ENCODE results near the gene MORN4.
"Not testable (repeated sequence)": the region's sequence is repeated elsewhere in the genome, so short reads cannot be mapped to it uniquely, and the experiment has no call there.

The MORN4 gene

GRCh38 chr10:97640868-97641811, 7.8 kb upstream of the MORN4 start:
- no peak for DNase-seq

GRCh38 chr10:97640174-97640867, 7.0 kb upstream of the MORN4 start, which contains the start of gene PI4K2A:
Gene PI4K2A (plus strand): TSS chr10:97640671. CDS start chr10:97640743, 72 bp downstream.
- DNase-seq = peak; percentile 92

- DNase-seq = not testable (repeated sequence)
Observed at GRCh38 chr10:97639090-97639489, 5.8 kb upstream of the MORN4 start.

GRCh38 chr10:97635577-97635976, 2.3 kb upstream of the MORN4 start:
- DNase-seq = no peak

GRCh38 chr10:97633921-97634320, 621 bp upstream of the MORN4 start:
- DNase-seq = no peak

- DNase-seq = no peak
Observed at GRCh38 chr10:97631098-97631497, 2.2 kb downstream of the MORN4 start.

GRCh38 chr10:97629289-97629688, 4.0 kb downstream of the MORN4 start:
- DNase-seq = no peak

GRCh38 chr10:97628228-97628627, 5.1 kb downstream of the MORN4 start:
- DNase-seq = no peak

GRCh38 chr10:97627731-97628130, 5.6 kb downstream of the MORN4 start:
- no peak for DNase-seq

- DNase-seq = no peak
Observed at GRCh38 chr10:97623277-97623676, 10.0 kb downstream of the MORN4 start.

GRCh38 chr10:97618733-97619132, 14.6 kb downstream of the MORN4 start:
- DNase-seq = no peak

GRCh38 chr10:97618285-97618684, 15.0 kb downstream of the MORN4 start:
- no peak for DNase-seq

GRCh38 chr10:97612386-97612785, 20.9 kb downstream of the MORN4 start:
- DNase-seq = peak; percentile 2

GRCh38 chr10:97611473-97611872, 21.8 kb downstream of the MORN4 start:
- DNase-seq = no peak

GRCh38 chr10:97608991-97609561, 24.2 kb downstream of the MORN4 start:
- no peak for DNase-seq

- no peak for DNase-seq
Observed at GRCh38 chr10:97607095-97607636, 26.1 kb downstream of the MORN4 start.

- no peak for DNase-seq
Observed at GRCh38 chr10:97601268-97602215, 31.8 kb downstream of the MORN4 start.

- no peak for DNase-seq
Observed at GRCh38 chr10:97600616-97601015, 32.7 kb downstream of the MORN4 start.

GRCh38 chr10:97599272-97599619, 34.1 kb downstream of the MORN4 start:
- DNase-seq = no peak

- DNase-seq = no peak
Observed at GRCh38 chr10:97598407-97599271, 34.7 kb downstream of the MORN4 start.

- no peak for DNase-seq
Observed at GRCh38 chr10:97597778-97598177, 35.5 kb downstream of the MORN4 start.
